ENCODE measurements around the gene C10orf53. TPM values are rescaled to one million over a fixed set of nuclear protein-coding genes. Genes with fewer than 3 reads are reported as not detected.

C10orf53 gene
- polyA plus RNA-seq, 2 of the 4 experiments (the other 2 are of a cell fraction), result not detected

DNA sequence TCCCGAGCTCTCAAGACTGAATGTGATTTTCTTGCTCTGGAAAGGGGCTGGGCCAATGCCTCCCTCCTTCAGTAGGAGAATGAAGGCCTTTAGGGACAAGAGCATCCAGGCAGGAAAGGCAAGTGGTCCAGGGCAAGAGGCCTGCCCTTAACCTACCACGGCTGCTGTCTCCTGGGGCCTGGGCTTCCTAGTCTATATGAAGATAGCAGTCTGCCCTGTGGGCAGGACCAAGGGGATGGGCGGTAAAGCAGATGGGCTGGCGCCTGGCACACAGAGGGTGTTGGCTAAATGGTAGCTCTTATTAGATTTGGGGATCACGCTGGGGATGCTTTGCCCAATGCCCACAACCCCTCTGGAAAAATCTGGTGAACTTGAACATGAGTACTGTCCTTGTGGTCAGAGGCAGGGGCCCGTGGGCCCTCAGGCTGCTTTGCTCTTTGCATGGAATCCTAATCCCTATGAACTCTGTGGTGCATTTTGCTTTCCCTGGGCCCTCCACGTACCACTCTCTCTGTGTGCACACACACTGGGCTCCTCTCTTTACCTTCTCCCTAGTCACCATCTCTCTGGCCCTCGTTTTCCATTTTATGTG, 45.3 kb upstream of the C10orf53 start:
- TF ChIP-seq, protein P1, sequence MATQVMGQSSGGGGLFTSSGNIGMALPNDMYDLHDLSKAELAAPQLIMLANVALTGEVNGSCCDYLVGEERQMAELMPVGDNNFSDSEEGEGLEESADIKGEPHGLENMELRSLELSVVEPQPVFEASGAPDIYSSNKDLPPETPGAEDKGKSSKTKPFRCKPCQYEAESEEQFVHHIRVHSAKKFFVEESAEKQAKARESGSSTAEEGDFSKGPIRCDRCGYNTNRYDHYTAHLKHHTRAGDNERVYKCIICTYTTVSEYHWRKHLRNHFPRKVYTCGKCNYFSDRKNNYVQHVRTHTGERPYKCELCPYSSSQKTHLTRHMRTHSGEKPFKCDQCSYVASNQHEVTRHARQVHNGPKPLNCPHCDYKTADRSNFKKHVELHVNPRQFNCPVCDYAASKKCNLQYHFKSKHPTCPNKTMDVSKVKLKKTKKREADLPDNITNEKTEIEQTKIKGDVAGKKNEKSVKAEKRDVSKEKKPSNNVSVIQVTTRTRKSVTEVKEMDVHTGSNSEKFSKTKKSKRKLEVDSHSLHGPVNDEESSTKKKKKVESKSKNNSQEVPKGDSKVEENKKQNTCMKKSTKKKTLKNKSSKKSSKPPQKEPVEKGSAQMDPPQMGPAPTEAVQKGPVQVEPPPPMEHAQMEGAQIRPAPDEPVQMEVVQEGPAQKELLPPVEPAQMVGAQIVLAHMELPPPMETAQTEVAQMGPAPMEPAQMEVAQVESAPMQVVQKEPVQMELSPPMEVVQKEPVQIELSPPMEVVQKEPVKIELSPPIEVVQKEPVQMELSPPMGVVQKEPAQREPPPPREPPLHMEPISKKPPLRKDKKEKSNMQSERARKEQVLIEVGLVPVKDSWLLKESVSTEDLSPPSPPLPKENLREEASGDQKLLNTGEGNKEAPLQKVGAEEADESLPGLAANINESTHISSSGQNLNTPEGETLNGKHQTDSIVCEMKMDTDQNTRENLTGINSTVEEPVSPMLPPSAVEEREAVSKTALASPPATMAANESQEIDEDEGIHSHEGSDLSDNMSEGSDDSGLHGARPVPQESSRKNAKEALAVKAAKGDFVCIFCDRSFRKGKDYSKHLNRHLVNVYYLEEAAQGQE (IDR thresholded peaks at IDR 0.05), result no peak
- TF ChIP-seq HDAC2 (IDR thresholded peaks at IDR 0.05), result no peak
- TF ChIP-seq RAD21 (conservative IDR thresholded peaks at IDR 0.05 in 1 of 2, IDR thresholded peaks at IDR 0.05 in 1 of 2), result no peak
- TF ChIP-seq FOSB (CRISPR knock-in tag; IDR thresholded peaks at IDR 0.05), result no peak
- TF ChIP-seq ZNF302 (CRISPR knock-in tag; IDR thresholded peaks at IDR 0.05), result no peak
- TF ChIP-seq, protein P2, sequence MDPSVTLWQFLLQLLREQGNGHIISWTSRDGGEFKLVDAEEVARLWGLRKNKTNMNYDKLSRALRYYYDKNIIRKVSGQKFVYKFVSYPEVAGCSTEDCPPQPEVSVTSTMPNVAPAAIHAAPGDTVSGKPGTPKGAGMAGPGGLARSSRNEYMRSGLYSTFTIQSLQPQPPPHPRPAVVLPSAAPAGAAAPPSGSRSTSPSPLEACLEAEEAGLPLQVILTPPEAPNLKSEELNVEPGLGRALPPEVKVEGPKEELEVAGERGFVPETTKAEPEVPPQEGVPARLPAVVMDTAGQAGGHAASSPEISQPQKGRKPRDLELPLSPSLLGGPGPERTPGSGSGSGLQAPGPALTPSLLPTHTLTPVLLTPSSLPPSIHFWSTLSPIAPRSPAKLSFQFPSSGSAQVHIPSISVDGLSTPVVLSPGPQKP (IDR thresholded peaks at IDR 0.05; ENCODE audit: low read depth, low read length), result no peak
- no peak for TF ChIP-seq POLR2AphosphoS2 (conservative IDR thresholded peaks at IDR 0.05; ENCODE audit: low read length)
- TF ChIP-seq MAFK (IDR thresholded peaks at IDR 0.05; ENCODE audit: partially characterized antibody), result no peak
- TF ChIP-seq SMC3 (IDR thresholded peaks at IDR 0.05), result no peak
- no peak for TF ChIP-seq NR3C1 (IDR thresholded peaks at IDR 0.05)
- H3K4me3 ChIP-seq, result no peak overlapping the region
- WGBS (ENCODE audit: missing lambda C conversion rate), result 37% methylated on average over 8 of the region's 8 CpGs
- POLR2A ChIA-PET, result no interaction called here
- H3K27ac ChIP-seq, result no peak overlapping the region
- CTCF ChIA-PET, result interaction anchor here (1.2 kb wide), 1 partner anchor 40 kb away, joined by 3 read pairs; no protein-coding TSS in a partner anchor
- H3K4me2 ChIP-seq, result no peak overlapping the region
- ATAC-seq (no peak), FAIRE-seq (no peak), DNase-seq (ENCODE audit: low read depth in 1 of 2, low spot score in 1 of 2) (no peak)
- no peaks in the 10 kb centered on the region for H3K4me1 ChIP-seq
- no peaks in the 10 kb centered on the region for H3K9me3 ChIP-seq

DNA sequence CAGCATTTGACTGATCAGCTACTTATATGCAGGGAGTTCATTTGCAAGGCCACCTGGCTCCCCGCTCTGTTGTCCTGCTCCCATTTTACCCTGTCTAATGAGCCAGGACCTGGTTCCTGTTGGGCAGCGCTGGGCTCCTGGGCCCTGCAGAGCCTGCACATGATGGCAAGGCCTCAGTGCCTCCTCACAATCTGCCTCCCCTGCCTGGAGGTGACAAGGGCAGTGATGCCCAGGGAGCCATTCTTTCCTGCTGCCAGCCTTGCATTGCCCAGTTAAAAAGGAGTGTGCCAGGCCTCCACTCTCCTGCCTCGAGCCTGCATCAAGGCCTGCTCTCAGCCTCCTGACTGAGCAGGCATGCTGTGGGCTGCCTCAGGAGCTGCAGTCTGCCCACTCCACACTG, 37.1 kb upstream of the C10orf53 start:
- DNase-seq (ENCODE audit: low read depth in 1 of 2, low spot score in 1 of 2) (no peak), FAIRE-seq (no peak), ATAC-seq (no peak)
- H3K4me2 ChIP-seq, result no peak overlapping the region
- no peak overlapping the region for H3K4me3 ChIP-seq
- ChIA-PET POLR2A (no interaction called here), CTCF (interaction anchor here (1.2 kb wide), 1 partner anchor 20 kb away, joined by 3 read pairs; no protein-coding TSS in a partner anchor)
- TF ChIP-seq JUN (IDR thresholded peaks at IDR 0.05) (no peak), PHF8 (IDR thresholded peaks at IDR 0.05; ENCODE audit: borderline replicate concordance, low read depth) (no peak), NR3C1 (IDR thresholded peaks at IDR 0.05) (no peak), CBX8 (IDR thresholded peaks at IDR 0.05) (no peak), KDM5A (IDR thresholded peaks at IDR 0.05) (no peak), TFCP2L1 (CRISPR knock-in tag; IDR thresholded peaks at IDR 0.05) (no peak), FOXS1 (CRISPR knock-in tag; IDR thresholded peaks at IDR 0.05) (no peak), RNF2 (IDR thresholded peaks at IDR 0.05; ENCODE audit: borderline replicate concordance, low read depth) (no peak), HOXB5 (CRISPR knock-in tag; IDR thresholded peaks at IDR 0.05) (no peak), FOSL2 (IDR thresholded peaks at IDR 0.05) (no peak), FOSL2 (CRISPR knock-in tag; IDR thresholded peaks at IDR 0.05) (no peak), RCOR1 (IDR thresholded peaks at IDR 0.05; ENCODE audit: low read depth, low read length) (no peak), EHF (CRISPR knock-in tag; IDR thresholded peaks at IDR 0.05) (no peak), CHD4 (IDR thresholded peaks at IDR 0.05; ENCODE audit: borderline replicate concordance) (no peak)
- TF ChIP-seq, protein P2 (IDR thresholded peaks at IDR 0.05; ENCODE audit: low read depth, low read length), result no peak
- TF ChIP-seq, protein P3, sequence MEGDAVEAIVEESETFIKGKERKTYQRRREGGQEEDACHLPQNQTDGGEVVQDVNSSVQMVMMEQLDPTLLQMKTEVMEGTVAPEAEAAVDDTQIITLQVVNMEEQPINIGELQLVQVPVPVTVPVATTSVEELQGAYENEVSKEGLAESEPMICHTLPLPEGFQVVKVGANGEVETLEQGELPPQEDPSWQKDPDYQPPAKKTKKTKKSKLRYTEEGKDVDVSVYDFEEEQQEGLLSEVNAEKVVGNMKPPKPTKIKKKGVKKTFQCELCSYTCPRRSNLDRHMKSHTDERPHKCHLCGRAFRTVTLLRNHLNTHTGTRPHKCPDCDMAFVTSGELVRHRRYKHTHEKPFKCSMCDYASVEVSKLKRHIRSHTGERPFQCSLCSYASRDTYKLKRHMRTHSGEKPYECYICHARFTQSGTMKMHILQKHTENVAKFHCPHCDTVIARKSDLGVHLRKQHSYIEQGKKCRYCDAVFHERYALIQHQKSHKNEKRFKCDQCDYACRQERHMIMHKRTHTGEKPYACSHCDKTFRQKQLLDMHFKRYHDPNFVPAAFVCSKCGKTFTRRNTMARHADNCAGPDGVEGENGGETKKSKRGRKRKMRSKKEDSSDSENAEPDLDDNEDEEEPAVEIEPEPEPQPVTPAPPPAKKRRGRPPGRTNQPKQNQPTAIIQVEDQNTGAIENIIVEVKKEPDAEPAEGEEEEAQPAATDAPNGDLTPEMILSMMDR (IDR thresholded peaks at IDR 0.05), result no peak
- no peaks in the 10 kb centered on the region for H3K4me1 ChIP-seq
- 10% methylated on average over 2 of the region's 3 CpGs for WGBS (ENCODE audit: missing lambda C conversion rate)
- no peaks in the 10 kb centered on the region for H3K9me3 ChIP-seq
- no peak overlapping the region for H3K27ac ChIP-seq

Measured in A549 (cell line).